NCI-H2196 treated with DMSO at 0.1 percent for 48 hours (cell line): ENCODE data around the gene UBXN6.

ENCODE experiments used
- DNase-seq: peaks from one replicate; lab custom pipeline; 2025; ENCODE audit not compliant: unreplicated experiment; lab: John Stamatoyannopoulos, UW

Gene UBXN6

GRCh38 chr19:4443188-4443587 lies 14.4 kb downstream of the UBXN6 start:
- no peak for DNase-seq

- no peak for DNase-seq
These were observed 14.8 kb downstream of the UBXN6 start for GRCh38 chr19:4442819-4443146.

GRCh38 chr19:4441994-4442818 lies 15.4 kb downstream of the UBXN6 start:
- DNase-seq = no peak

GRCh38 chr19:4439243-4439642 lies 18.4 kb downstream of the UBXN6 start:
- no peak for DNase-seq

- DNase-seq = no peak
These were observed 20.5 kb downstream of the UBXN6 start for GRCh38 chr19:4437103-4437502.

- no peak for DNase-seq
These were observed 21.4 kb downstream of the UBXN6 start for GRCh38 chr19:4436231-4436630.

- DNase-seq = no peak
These were observed 23.2 kb downstream of the UBXN6 start for GRCh38 chr19:4434391-4434790.

- no peak for DNase-seq
These were observed 24.6 kb downstream of the UBXN6 start for GRCh38 chr19:4432918-4433506.

GRCh38 chr19:4431808-4432674 lies 25.6 kb downstream of the UBXN6 start:
- no peak for DNase-seq

- DNase-seq = no peak
These were observed 26.3 kb downstream of the UBXN6 start for GRCh38 chr19:4431296-4431695.

GRCh38 chr19:4430760-4431159 lies 26.8 kb downstream of the UBXN6 start:
- DNase-seq = no peak

GRCh38 chr19:4429771-4430171 lies 27.8 kb downstream of the UBXN6 start:
- no peak for DNase-seq

- no peak for DNase-seq
These were observed 28.3 kb downstream of the UBXN6 start for GRCh38 chr19:4429256-4429655.

GRCh38 chr19:4428326-4428975 lies 29.1 kb downstream of the UBXN6 start:
- DNase-seq = no peak

- no peak for DNase-seq
These were observed 32.1 kb downstream of the UBXN6 start for GRCh38 chr19:4425537-4425936.

- no peak for DNase-seq
These were observed 34.0 kb downstream of the UBXN6 start for GRCh38 chr19:4423416-4424126.

GRCh38 chr19:4416268-4416667 lies 41.3 kb downstream of the UBXN6 start:
- no peak for DNase-seq

- DNase-seq = no peak
These were observed 42.2 kb downstream of the UBXN6 start for GRCh38 chr19:4415352-4415751.

- DNase-seq = no peak
These were observed 42.7 kb downstream of the UBXN6 start for GRCh38 chr19:4414800-4415321.

GRCh38 chr19:4414144-4414799 lies 43.3 kb downstream of the UBXN6 start:
- no peak for DNase-seq
